HUES6 (cell line): Measurements from ENCODE around the gene SHROOM1.
"Not testable (repeated sequence)": the region's sequence is repeated elsewhere in the genome, so short reads cannot be mapped to it uniquely, and the experiment has no call there.

ENCODE experiments used
- H3K27ac ChIP-seq: 2 replicates; pipeline ENCODE4 v1.7.0; 2013; ENCODE audit warnings: low read depth, mild to moderate bottlenecking, low read length, inconsistent platforms
- H3K27me3 ChIP-seq: 2 replicates; pipeline ENCODE4 v1.6.1; 2013; ENCODE audit warnings: low read length; ENCODE audit not compliant: control insufficient read depth, insufficient read depth
- H3K36me3 ChIP-seq: 2 replicates; pipeline ENCODE4 v1.6.1; 2013; ENCODE audit warnings: low read length; ENCODE audit not compliant: control insufficient read depth, insufficient read depth
- H3K4me1 ChIP-seq: 2 replicates; pipeline ENCODE4 v1.6.1; 2013; ENCODE audit warnings: low read length; ENCODE audit not compliant: control insufficient read depth, insufficient read depth
- H3K4me3 ChIP-seq: 2 replicates; pipeline ENCODE4 v1.5.1; 2013; ENCODE audit warnings: low read depth, low read length
- H3K9ac ChIP-seq: one replicate; pipeline ENCODE4 v1.6.1; 2013; ENCODE audit warnings: mild to moderate bottlenecking, low read length
- H3K9me3 ChIP-seq: 2 replicates; pipeline ENCODE4 v1.6.1; 2013; ENCODE audit warnings: low read depth, low read length; ENCODE audit not compliant: control insufficient read depth, insufficient read depth

Gene SHROOM1

DNA sequence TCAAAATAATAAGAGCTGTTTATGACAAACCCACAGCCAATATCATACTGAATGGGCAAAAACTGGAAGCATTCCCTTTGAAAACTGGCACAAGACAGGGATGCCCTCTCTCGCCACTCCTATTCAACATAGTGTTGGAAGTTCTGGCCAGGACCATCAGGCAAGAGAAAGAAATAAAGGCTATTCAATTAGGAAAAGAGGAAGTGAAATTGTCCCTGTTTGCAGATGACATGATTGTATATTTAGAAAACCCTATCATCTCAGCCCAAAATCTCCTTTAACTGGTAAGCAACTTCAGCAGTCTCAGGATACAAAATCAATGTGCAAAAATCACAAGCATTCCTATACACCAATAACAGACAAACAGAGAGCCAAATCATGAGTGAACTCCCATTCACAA is 26.2 kb downstream of the SHROOM1 start:
- H3K36me3 ChIP-seq, H3K4me3 ChIP-seq, H3K4me1 ChIP-seq, H3K27ac ChIP-seq, H3K9me3 ChIP-seq, H3K27me3 ChIP-seq, H3K9ac ChIP-seq: not testable (repeated sequence)

- not testable (repeated sequence) for H3K4me1 ChIP-seq, H3K27me3 ChIP-seq, H3K9ac ChIP-seq, H3K27ac ChIP-seq, H3K4me3 ChIP-seq, H3K9me3 ChIP-seq, H3K36me3 ChIP-seq
Observed at GRCh38 chr5:132802685-132803066, 27.8 kb downstream of the SHROOM1 start.

GRCh38 chr5:132802044-132802684 is 28.3 kb downstream of the SHROOM1 start:
- H3K27ac ChIP-seq = no peak overlapping the region
- peaks cover 5% of the 10 kb centered on the region for H3K4me1 ChIP-seq
- no peaks in the 10 kb centered on the region for H3K9me3 ChIP-seq
- H3K9ac ChIP-seq = no peak overlapping the region
- no peaks in the 10 kb centered on the region for H3K36me3 ChIP-seq
- no peaks in the 10 kb centered on the region for H3K27me3 ChIP-seq
- H3K4me3 ChIP-seq = no peak overlapping the region

DNA sequence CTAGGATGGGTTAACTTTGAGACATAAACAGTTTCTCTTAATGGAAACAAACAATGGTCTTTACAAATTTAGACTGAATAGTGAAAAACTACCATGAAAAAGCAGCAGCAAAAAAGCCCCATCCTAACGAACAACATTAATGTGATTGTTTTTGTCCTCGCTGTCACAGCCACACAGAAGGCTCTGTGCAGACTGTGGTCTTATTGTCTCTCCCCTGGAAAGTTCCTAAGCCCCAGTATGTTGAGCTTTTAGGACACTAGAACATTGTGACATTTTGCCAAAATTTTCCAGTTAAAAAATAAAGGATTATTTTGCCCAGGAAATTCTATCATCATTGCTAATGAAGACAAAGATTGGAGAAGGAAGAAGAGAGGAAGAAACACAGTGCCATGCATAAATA is 29.9 kb downstream of the SHROOM1 start:
- H3K9me3 ChIP-seq = no peaks in the 10 kb centered on the region
- no peaks in the 10 kb centered on the region for H3K36me3 ChIP-seq
- H3K27ac ChIP-seq = no peak overlapping the region
- no peak overlapping the region for H3K4me3 ChIP-seq
- H3K27me3 ChIP-seq = no peaks in the 10 kb centered on the region; the same call in 1 of the 2 replicates
- peaks cover 2% of the 10 kb centered on the region; the same call in 1 of the 2 replicates for H3K4me1 ChIP-seq
- H3K9ac ChIP-seq = no peak overlapping the region

DNA sequence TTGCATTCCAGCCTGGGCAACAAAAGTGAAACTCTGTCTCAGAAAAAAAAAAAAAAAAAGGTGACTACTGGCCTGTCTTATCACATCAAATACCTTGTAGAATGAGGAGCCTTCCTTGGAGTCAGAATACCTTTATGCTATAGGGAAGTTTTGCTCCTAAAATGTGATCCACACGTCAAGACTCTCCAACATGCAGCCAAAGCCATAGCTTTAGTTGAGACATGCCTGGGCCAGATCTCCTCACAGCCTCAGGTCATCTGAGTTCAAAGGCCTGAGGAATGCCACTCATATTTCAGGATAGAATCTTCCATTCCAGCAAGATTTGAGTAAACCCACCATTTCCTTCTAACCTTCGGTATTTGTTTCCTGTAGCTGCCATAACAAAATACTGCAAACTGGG is 31.1 kb downstream of the SHROOM1 start:
- Histone ChIP-seq H3K27ac (no peak overlapping the region), H3K36me3 (no peaks in the 10 kb centered on the region), H3K9me3 (no peaks in the 10 kb centered on the region), H3K4me1 (peaks cover 2% of the 10 kb centered on the region; the same call in 1 of the 2 replicates), H3K27me3 (no peaks in the 10 kb centered on the region; the same call in 1 of the 2 replicates), H3K9ac (no peak overlapping the region), H3K4me3 (no peak overlapping the region)

GRCh38 chr5:132797651-132798050 is 32.8 kb downstream of the SHROOM1 start:
- Histone ChIP-seq H3K9me3 (no peaks in the 10 kb centered on the region), H3K4me1 (peaks cover 2% of the 10 kb centered on the region; the same call in 1 of the 2 replicates)

DNA sequence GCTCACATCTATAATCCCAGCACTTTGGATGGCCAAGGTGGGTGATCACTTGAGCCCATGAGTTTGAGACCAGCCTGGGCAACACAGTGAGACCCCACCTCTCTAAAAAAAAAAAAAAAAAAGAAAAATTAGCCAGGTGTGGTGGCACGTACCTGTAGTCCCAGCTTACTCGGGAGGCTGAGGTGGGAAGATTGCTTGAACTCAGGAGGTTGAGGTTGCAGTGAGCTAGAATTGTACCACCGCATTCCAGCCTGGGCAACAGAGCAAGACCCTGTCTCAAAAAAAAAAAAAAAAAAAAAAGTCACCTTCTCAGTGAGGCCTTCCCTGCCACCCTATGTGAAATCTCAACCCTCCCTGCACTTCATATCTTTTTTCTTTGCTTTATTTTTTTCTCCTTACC is 39.4 kb downstream of the SHROOM1 start:
- no peak overlapping the region for H3K9ac ChIP-seq
- H3K27me3 ChIP-seq = peaks cover 7% of the 10 kb centered on the region; the same call in 1 of the 2 replicates
- H3K36me3 ChIP-seq = no peaks in the 10 kb centered on the region
- H3K4me1 ChIP-seq = peaks cover 3% of the 10 kb centered on the region; the same call in 1 of the 2 replicates
- 0 out of 2 replicates have a peak, but pooled peaks cover 2% of the 10 kb centered on the region for H3K9me3 ChIP-seq
- H3K27ac ChIP-seq = no peak overlapping the region
- H3K4me3 ChIP-seq = no peak overlapping the region

More at GRCh38 chr5:132797651-132798050, 32.8 kb downstream of the SHROOM1 start:
- no peak overlapping the region for H3K4me3 ChIP-seq
- no peak overlapping the region for H3K27ac ChIP-seq
- H3K27me3 ChIP-seq = peaks cover 5% of the 10 kb centered on the region; the same call in 1 of the 2 replicates
- H3K9ac ChIP-seq = no peak overlapping the region
- H3K36me3 ChIP-seq = no peaks in the 10 kb centered on the region

DNA sequence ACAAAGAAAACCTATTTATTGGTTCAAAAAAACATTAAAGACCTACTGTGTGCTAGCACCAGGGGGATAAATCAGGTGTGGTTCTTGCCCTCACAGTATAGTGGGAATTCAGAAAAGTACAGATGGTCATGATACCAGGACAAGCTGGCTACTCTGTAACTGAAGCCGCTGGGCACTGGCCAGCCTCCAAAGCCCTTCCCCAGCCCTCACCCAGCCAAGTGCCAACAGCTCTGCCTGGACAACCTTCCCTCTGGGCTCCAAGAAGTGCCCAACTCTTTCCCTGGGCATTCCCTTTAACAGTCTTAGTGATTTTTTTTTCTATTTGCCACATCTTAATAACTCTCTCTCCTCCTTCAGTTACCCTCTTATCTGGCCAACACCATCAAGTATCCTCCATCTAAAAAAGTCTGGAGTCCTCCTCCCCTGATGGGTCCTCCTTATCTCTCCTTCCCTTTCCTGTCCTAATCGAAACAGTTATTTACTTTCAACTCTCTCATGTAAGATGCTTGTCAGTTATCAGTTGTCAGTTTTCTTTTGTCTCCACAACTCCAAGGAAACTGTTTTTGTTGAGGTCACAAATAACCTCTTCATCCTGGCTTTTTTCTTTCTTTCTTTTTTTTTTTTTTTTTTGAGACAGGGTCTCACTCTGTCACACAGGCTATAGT is 40.1 kb downstream of the SHROOM1 start:
- 0 out of 2 replicates have a peak, but pooled peaks cover 2% of the 10 kb centered on the region for H3K9me3 ChIP-seq
- H3K36me3 ChIP-seq = no peaks in the 10 kb centered on the region
- H3K4me1 ChIP-seq = peaks cover 3% of the 10 kb centered on the region; the same call in 1 of the 2 replicates
- H3K27ac ChIP-seq = no peak overlapping the region
- H3K9ac ChIP-seq = no peak overlapping the region
- H3K27me3 ChIP-seq = peaks cover 7% of the 10 kb centered on the region; the same call in 1 of the 2 replicates
- H3K4me3 ChIP-seq = no peak overlapping the region

- peaks cover 7% of the 10 kb centered on the region; the same call in 1 of the 2 replicates for H3K27me3 ChIP-seq
- H3K4me3 ChIP-seq = no peak overlapping the region
- H3K4me1 ChIP-seq = peaks cover 3% of the 10 kb centered on the region; the same call in 1 of the 2 replicates
- H3K9ac ChIP-seq = no peak overlapping the region
- no peaks in the 10 kb centered on the region for H3K36me3 ChIP-seq
- no peak overlapping the region for H3K27ac ChIP-seq
- H3K9me3 ChIP-seq = 0 out of 2 replicates have a peak, but pooled peaks cover 2% of the 10 kb centered on the region
Observed at GRCh38 chr5:132788990-132789886, 41.2 kb downstream of the SHROOM1 start.

GRCh38 chr5:132788508-132788907 is 41.9 kb downstream of the SHROOM1 start:
- peaks cover 7% of the 10 kb centered on the region; the same call in 1 of the 2 replicates for H3K27me3 ChIP-seq
- 0 out of 2 replicates have a peak, but pooled peaks cover 2% of the 10 kb centered on the region for H3K9me3 ChIP-seq
- H3K9ac ChIP-seq = no peak overlapping the region
- no peak overlapping the region for H3K27ac ChIP-seq
- H3K36me3 ChIP-seq = no peaks in the 10 kb centered on the region
- H3K4me1 ChIP-seq = peaks cover 3% of the 10 kb centered on the region; the same call in 1 of the 2 replicates
- no peak overlapping the region for H3K4me3 ChIP-seq
